Amygdala (tissue), 56 donors: ENCODE data around the gene TBC1D5.

Source experiments
- DNase-seq, 56 donors: peaks; one replicate each; lab custom pipeline; 2025; lab: John Stamatoyannopoulos, UW

TBC1D5 gene

DNA sequence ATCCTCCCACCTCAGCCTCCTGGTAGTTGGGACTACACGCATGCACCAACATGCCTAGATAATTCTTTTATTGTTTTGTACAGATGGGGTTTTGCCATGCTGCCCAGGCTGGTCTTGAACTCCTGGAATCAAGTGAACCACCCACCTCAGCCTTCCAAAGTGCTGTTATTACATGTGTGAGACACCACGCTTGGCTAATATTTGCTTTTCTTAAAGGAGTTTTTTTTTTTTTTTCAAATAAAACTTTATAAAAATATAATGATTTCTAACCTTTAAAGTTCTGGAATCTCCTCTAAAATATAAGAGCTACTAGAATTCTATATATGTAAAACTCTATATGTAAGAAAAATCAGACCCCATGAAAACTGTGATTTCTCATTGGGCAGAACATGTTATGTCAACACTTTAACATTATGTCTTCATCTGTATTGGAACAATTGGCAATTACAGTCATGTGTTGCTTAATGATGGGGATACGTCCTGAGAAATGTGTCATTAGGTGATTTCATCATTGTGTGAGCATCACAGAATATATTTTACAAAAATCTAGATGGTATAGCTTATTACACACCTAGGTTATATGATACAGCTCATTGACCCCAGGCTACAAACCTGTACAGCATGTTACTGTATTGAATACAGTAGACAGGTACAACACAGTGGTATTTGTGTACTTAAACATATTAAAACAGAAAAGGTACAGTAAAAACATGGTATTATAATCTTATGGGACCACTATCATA is 480.6 kb downstream of the TBC1D5 start:
- no peak for DNase-seq

DNA sequence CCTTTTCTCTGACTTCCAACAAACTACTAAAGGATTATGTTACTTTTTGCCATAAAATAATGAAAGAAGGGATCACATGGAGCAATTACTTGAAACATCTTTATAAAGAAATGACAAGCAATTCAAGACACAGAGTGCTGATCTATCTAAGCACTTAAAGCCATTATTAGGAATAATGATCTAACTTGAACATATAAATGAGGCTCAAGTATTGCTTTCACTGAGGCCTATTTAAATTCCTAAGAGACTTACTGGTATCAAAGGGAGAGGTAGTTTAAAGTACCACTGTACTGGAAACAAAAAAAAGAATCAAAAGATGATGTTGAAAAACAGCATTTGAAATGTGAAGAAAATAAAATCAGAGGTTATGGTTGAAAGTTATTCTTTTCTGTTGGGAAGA is 482.2 kb downstream of the TBC1D5 start:
- no peak for DNase-seq

DNA sequence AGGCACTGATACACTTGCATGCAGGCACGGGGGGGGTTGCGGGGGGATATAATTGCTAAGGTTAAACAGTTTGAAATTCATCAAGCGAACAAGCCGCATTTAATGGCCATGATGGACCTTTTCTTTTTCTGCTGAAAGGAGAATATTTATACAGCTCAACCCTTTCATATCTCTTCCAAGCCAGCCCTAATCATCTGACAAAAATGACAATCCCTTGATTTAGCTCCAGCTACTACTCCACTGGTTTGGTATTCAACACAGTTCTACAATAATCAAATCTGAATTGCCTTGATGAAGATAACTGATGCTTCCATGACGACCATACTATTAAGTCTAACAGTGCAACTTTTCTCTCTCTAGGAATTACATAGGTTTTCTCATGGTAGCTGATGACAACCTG is 482.7 kb downstream of the TBC1D5 start:
- DNase-seq: no peak

DNA sequence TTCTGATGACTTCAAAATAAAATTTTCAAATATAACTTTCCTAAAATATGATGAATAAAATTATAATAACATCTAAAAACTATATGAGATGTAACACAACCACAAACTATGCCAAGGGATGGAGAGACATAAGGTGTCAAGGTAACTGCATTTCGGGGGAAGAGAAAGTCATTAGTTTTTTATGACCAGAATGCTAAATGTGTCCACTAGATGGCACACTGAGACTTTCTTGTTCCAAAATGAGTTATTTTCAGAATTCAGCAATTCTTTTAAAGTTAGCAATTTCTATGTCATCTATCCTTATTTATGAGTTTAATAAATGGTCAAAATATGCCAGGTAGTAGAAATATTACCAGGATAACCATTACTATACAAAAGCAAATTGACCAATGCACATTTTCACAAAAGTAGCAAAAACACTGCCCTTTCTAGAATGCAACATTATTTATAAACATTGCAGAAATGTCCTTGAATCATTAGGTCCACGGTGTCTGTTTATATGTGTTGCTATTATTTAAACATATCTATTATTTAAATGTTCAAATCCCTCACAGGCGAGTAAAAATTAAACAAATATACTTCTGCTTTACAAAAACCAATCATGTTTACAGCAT is 483.5 kb downstream of the TBC1D5 start:
- DNase-seq: no peak

DNA sequence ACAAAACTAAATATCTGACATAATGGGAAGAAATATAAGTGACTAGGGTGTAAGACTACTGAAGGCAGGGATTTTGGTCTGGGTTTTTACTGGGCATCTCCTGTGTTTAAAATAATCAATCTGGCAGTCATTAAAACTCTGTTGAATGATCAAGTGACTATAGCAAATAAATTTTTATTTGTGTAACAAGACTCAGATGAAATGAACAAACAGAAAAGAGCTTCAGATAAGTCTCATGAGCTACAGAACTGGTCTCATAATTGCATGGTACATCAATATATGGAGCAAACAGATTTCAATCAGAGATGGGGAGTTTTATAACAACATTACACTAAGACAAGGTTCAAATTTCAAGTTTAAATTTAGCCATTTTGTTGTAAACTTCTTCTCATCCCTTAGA is 485.2 kb downstream of the TBC1D5 start:
- DNase-seq: no peak

DNA sequence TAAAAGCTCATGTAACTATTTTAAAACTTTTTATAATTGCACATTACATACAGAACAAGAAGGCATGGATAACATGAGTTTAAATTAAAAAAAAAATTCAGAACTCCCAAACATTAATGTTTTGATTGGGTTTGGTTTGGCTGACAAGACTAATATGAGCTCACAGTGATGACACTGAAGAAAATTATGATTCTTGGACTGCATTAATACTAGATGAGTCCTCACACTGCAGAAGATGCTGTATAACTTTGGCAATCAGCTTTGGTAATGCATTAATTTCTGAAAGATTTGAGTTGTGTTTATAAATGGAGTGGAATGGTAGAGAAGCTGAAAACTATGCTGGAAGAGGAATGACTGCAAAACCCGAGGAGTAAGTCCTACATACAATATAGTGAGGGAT is 498.8 kb downstream of the TBC1D5 start:
- DNase-seq: no peak

DNA sequence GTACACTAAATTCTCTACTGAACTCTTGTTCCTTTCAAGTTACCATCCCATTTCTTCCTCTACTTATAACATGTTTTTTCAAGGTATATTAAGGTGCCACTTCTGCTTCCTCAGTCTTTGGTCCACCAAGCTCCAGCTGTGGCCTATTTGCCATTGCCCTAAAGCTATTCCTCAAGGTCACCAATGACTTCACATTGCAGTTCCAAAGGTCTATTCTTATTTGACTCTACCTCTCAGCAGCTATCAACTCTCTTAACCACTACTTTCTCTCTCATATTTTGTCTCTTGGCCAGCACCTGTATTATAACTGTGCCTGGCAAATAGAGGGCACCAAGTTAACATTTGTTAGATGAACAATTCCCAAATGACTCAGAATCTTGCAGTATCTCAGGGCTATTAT is 503.0 kb downstream of the TBC1D5 start:
- no peak for DNase-seq

DNA sequence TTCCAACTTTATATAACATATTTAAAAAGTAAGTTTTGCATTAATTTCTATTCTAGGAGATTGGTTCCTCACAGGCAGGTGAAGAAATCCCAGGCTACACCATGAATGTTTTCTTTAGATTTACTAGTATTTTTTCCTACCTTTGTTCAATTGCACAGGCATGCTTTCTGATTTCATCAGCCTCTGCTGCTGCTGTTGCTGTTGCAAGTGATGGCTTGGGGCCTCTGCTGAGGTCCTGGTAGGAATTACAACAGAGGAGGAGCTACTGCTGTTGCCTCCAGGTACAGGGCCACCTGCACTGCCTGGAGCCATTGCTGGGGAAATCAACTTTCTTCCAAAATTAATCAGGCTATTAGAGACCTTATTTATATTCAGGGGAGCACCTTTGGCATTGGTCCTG is 504.4 kb downstream of the TBC1D5 start:
- DNase-seq: no peak

DNA sequence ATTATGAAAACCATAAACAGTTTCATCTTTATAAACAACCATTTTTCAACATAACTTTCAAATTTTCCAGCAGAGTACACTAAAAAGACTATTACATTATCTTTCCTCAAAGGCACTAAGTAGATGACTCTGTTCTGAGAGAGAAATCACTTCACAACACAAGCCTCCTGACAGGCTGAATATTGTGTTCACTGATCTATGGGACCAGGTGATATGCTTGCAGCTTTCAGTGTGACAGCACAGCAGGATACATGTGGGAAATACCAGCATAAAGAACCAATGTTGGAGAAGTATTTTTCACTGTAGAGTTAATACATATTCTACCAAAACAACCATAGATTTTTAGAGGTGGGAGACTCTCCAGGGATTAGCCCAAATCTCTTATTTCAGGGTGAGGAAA is 507.1 kb downstream of the TBC1D5 start:
- no peak for DNase-seq

DNA sequence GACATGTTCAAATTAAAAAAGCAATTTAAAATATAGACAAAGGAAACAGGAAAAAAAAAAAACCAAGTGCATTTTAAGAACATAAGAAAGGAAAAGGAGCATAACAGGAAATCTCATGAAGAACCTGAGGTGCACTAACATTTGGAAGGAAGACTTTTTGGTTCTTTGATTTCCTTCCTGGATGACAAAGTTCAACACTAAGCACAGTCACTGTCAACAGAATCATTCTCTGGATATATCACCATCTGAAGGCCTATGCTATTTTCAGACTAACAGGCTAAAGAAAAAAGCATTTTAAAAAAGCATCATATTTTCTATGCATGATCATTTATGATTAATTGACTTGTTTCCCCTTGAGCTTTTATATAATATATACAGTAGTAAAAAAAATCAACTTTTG is 508.0 kb downstream of the TBC1D5 start:
- no peak for DNase-seq

DNA sequence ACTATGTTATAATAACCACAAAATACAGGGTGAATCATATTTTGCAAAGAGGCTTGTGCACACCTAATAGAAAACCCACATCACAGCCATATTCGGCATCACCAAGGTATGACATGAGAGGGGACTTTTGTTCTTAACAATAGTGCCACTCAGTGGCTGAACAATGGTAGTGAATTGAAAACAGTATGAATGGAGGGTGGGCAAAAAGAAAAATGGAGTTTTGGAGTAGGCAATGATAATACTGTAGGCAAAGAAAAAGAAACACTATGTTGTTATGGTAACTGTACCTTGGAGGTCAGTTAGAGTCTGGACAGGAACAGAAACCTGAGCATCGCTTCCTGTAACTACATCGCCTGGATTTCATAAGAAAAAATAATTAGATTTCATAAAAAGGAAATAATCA is 509.0 kb downstream of the TBC1D5 start:
- DNase-seq: peak in 9 of 56 donors; percentile 1 to 26 (median 6)

DNA sequence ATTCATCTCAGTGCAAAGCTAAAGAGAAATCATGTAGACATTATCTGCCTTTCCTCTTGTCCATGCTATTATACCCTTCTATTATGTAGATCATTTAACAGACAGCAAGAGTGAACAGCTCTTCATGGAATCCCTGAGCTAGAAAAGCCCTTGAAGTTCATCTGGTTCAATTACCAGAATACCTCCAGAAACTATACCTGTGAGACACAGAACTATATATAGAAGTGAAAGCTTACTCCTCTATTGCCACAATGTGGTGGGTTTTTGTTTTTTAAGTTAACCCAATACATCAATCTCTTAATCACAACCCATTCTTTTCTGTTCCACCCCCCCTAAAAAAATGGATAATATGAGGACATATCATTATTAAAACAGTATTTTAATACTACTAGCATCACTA is 510.0 kb downstream of the TBC1D5 start:
- no peak for DNase-seq

DNA sequence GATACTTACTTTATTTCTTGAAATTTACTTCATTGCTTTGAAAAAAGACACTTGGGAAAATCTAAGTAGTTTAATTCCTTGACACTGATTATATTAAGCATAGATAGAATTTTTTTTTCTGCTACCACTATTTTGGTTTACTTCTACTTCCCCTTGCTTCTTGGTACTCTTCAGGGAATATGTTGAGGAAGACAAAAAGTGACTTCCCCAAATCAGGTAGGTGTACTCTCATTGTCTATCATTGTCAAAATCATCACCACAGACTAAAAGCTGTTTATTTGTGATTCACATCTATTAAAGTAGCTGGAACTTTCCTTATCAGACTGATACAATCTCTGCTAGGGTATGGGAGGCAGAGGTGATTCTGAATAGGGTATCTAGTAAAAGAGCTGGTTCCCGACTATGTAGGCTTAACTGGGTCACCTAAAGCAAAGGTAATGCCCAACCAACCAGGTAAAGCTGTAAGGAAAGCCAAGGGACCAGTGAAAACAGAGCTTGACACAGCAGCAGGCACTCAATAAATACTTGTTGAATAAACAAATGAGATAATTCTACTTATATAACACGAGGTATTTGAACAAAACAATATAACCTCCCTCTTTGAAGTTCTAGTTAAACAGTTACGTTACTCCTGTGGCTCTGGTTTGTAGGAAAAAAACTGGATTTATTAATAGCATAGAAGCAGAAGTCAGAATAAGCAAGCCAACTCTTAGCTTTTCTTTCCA is 510.7 kb downstream of the TBC1D5 start:
- no peak for DNase-seq

DNA sequence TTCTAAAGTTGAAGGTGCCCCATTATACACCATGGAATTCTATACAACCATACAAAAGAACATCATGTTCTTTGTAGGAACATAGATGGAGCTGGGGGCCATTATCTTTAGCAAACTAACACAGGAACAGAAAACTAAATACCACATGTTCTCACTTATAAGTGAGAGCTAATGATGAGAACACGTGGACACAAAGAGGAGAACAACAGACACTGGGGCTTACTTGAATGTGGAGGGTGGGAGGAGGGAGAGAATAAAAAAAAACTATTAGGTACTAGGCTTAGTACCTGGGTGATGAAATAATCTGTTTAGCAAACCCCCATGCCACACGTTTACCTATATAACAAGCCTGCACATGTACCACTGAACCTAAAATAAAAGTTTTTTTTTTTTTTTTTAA is 515.0 kb downstream of the TBC1D5 start:
- DNase-seq: no peak

DNA sequence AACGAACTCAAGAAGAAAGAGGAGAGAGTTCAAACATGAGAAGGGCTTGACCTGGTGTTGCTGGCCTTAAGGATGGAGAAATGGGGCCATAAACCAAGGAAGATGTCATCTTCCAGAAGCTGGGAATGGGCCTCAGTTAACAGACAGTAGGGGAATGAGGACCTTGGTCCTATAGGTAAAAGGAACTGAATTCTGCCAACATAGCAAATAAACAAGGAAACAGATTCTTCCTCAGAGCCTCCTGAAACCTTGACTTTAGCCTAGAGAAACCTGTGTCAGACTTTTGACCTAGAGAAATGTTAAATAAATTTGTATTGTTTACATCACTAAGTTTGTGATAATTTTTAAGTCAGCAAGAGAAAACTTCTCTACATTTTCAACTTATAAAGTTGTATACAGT is 520.9 kb downstream of the TBC1D5 start:
- no peak for DNase-seq

DNA sequence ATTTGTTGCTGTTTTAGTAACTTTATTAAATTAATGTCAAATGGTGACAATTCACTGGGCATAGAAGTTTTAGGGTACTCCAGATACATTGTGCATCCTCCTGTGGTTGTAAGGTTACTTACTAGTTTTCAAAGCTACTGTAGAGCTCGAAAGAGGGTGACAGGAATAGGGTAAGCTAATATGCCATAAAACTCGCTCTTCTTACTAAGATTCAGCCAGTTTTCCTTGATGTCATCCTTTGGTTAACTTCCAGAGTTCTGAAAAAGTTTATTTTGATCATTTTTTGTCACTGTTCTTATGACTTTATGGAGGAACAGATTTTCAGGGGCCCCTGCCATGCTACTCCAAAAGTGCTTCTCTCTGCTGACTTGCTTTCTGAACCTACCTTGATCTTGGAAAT is 522.8 kb downstream of the TBC1D5 start:
- DNase-seq: no peak

DNA sequence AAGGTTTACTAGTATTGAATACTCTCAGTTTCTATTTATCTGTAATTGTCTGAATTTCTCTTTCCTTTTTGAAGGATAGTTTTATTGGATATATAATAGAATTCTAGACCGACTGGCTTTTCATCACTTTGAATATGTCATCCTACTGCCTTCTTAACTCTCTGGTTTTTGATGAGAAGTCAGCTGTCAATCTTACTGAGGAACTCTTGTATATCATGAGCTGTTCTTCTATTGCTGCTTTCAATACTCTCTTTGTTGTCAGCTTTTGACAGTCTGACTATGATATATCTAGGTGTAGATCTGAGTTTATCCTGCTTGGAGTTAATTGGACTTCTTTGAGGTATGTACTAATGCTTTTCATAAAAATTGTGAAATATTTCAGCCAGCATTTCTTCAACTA is 523.8 kb downstream of the TBC1D5 start:
- no peak for DNase-seq

DNA sequence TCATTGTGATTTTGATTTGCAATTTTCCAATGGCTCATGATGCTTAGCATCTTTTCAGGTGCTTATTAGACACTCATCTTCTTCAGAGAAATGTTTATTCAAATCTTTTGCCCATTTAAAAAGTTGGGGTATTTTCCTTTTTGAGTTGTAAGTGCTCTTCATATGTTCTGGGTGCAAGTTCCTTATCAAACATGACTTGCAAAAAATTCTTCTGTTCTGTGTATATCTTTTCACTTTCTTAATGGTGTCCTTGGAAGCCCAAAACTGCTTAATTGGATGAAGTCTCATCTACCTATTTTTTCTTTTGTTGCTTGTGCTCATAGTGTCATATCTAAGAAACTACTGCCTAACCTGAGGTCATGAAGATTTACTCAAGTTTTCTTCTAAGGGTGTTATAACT is 524.8 kb downstream of the TBC1D5 start:
- DNase-seq: no peak

DNA sequence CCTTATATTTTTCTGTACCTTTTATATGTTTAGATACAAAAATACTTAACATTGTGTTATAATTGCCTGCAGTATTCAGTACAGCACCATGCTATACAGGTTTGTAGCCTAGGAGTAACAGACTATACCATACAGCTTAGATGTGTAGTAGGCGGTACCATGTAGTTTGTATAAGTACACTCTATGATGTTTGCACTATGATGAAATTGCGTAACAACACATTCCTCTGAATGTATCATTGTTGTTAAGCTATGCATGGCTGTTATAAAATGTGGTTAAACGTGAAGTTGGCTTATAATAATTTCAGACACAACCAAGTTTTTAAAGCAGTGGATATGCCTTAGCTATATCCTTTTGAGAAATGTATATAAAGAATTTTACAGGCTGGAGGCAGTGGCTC is 529.3 kb downstream of the TBC1D5 start:
- DNase-seq: no peak

DNA sequence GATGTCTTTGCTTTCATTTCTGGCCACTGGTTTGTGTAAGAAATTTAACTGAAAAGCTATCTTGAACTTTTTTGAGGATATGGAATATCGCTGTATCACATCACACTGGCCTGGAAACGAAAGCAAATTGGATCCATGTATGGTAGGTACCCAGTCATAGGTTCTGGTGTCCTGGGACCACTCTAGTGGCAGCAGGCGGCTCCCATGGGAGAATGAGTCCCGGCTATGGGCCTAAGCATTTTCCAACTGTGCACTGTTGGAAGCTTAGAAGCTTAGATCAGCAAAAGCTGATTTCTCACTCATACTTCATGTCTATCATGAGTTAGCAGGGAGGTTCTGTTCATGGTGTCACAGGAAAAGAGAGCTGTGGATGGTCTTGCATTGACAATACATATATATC is 534.5 kb downstream of the TBC1D5 start:
- no peak for DNase-seq

DNA sequence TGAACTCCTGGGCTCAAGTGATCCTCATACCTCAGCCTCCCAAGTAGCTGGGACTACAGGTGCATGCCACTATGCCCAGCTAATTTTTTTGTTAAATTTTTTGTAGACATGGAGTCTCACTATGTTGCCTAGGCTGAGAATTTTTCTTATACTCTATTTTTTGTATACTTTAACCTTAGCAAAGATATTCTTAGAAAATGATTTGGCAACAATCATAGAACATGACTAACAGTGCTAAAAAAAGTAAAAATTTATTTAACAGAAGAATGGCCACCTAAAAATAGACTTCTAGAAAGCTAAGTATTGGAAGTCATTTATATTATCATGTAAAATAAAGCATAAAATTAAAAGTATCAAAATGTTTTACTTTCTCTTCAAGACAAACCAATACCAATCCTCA is 535.4 kb downstream of the TBC1D5 start:
- DNase-seq: no peak

DNA sequence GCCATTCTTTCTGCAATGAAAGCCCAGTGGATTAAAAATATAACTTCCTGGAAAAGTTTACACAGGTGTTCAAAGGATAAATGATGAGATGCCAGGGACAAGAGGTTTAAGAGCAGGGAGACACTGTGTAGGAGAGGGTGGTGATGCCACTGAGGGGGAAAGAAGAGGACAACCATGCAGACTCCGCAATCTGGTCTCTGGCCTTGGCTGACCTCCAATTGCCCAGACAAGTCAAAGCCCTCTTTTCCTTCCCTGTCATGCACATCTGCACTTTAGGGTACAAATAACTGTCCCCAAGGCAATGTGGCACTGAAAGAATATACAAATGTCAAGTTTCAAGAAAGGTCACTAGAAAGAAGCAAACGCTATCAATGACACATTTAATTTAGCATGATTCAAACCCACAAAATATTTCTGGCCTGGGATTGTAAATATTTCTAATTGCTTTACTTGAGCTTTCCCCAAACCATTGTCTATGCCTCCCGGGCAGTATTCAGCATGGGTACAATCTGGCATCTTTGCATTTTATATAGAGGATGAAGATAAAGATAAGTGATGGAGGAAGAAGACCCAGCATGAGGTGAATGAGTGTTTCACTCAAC is 538.3 kb downstream of the TBC1D5 start:
- DNase-seq: peak in 4 of 56 donors; percentile 2 to 11 (median 2)
